Common myeloid progenitor, CD34-positive (primary cell): ENCODE data around the gene ZNF418. TPM values are rescaled to one million over a fixed set of nuclear protein-coding genes. Genes with fewer than 3 reads are reported as not detected.
A peak's percentile ranks its signal among the peaks of the same experiment; 100 is the strongest.

Experiments
- CTCF ChIA-PET: fragments of 350-600 bp; sonication (Branson Sonifier 250); formaldehyde crosslinking; loops from one replicate; lab custom pipeline; 2021; ENCODE audit warnings: antibody characterized with exemption; lab: Charles Lee
- POLR2A ChIA-PET: fragments of 350-600 bp; sonication (Branson Sonifier 250); formaldehyde crosslinking; loops from one replicate; lab custom pipeline; 2021; ENCODE audit warnings: antibody characterized with exemption; lab: Charles Lee
- DNase-seq, 3 donors: peaks; one replicate each; pipeline versions ENCODE4 v3.0.0 to v3.0.0-alpha.2; 2013
- H3K27ac ChIP-seq, 2 experiments: 1 replicate in 1 of 2; 2 replicates in 1 of 2; pipeline ENCODE4 v1.7.0; 2013; ENCODE audit warnings: inconsistent platforms in 2 of 2, low read length in 2 of 2, mild to moderate bottlenecking in 2 of 2, low read depth in 1 of 2, moderate library complexity in 1 of 2; ENCODE audit not compliant: severe bottlenecking in 2 of 2, insufficient read depth in 1 of 2, poor library complexity in 1 of 2
- H3K27me3 ChIP-seq, 5 experiments: replicated peaks in 2 of 5; 1 replicate in 3 of 5; 2 replicates in 2 of 5; pipeline versions ENCODE4 v1.6.1 to v1.7.0; 2013; ENCODE audit warnings: low read length in 4 of 5, mild to moderate bottlenecking in 2 of 5, moderate library complexity in 2 of 5, inconsistent platforms in 1 of 5; ENCODE audit not compliant: insufficient read depth in 5 of 5, control insufficient read depth in 4 of 5
- H3K36me3 ChIP-seq, 4 experiments: 1 replicate in 2 of 4; 2 replicates in 2 of 4; pipeline versions ENCODE4 v1.6.1 to v1.7.0; 2013; ENCODE audit warnings: low read length in 3 of 4, control low read depth in 1 of 4, mild to moderate bottlenecking in 1 of 4; ENCODE audit not compliant: control insufficient read depth in 4 of 4, insufficient read depth in 4 of 4
- H3K4me1 ChIP-seq, 4 experiments: 1 replicate in 3 of 4; 2 replicates in 1 of 4; pipeline versions ENCODE4 v1.6.1 to v1.7.1; 2013; ENCODE audit warnings: low read length in 3 of 4, mild to moderate bottlenecking in 3 of 4, control low read depth in 1 of 4, inconsistent platforms in 1 of 4, moderate library complexity in 1 of 4; ENCODE audit not compliant: control insufficient read depth in 4 of 4, insufficient read depth in 4 of 4; ENCODE audit errors: control extremely low read depth in 1 of 4
- H3K4me3 ChIP-seq, 7 experiments: 1 replicate in 4 of 7; 2 replicates in 3 of 7; pipeline versions ENCODE4 v1.5.1 to v1.7.0; 2013; ENCODE audit warnings: mild to moderate bottlenecking in 7 of 7, low read length in 6 of 7, moderate library complexity in 6 of 7, inconsistent platforms in 2 of 7, low read depth in 2 of 7, control low read depth in 1 of 7; ENCODE audit not compliant: insufficient read depth in 4 of 7, control insufficient read depth in 1 of 7; ENCODE audit errors: extremely low read depth in 1 of 7
- H3K9me3 ChIP-seq, 5 experiments: 1 replicate in 4 of 5; 2 replicates in 1 of 5; pipeline versions ENCODE4 v1.6.1 to v1.7.1; 2013; ENCODE audit warnings: low read length in 4 of 5, mild to moderate bottlenecking in 2 of 5, inconsistent platforms in 1 of 5, low read depth in 1 of 5, moderate library complexity in 1 of 5; ENCODE audit not compliant: control insufficient read depth in 4 of 5, insufficient read depth in 2 of 5; ENCODE audit errors: control extremely low read depth in 1 of 5
- WGBS: methylation state at CpG from one replicate; pipeline ENCODE4 v1.1.5; 2013; ENCODE audit not compliant: insufficient coverage; 5-methylcytosine and 5-hydroxymethylcytosine counted together
- polyA plus RNA-seq: library from polyadenylated mRNA; unstranded; fragments of 120-200 nt; gene quantifications from one replicate; pipeline ENCODE4 v1.2.1, GENCODE V29; 2013

The ZNF418 gene
- polyA plus RNA-seq: 14.5 TPM

- ChIA-PET CTCF (interaction anchor here (1.0 to 1.5 kb wide), 2 partner anchors 11 to 15 kb away, joined by 3 to 4 read pairs; no protein-coding TSS in a partner anchor), POLR2A (interaction anchor here (0.6 to 1.1 kb wide), 2 partner anchors 19 to 41 kb away, joined by 3 to 4 read pairs; partner anchors contain the start of gene ZNF417)
- peak; percentile 85 to 94 (median 93) for DNase-seq
- H3K27me3 ChIP-seq: no peaks in the 10 kb centered on the region
- peaks cover 17 to 55% (median 28%) of the 10 kb centered on the region in 4 experiments for H3K36me3 ChIP-seq
- peak within 1 kb of the TSS; percentile 71 to 95 (median 81) for H3K4me3 ChIP-seq
- peaks cover 0 to 7% (median 3%) of the 10 kb centered on the region in 4 experiments for H3K4me1 ChIP-seq
- WGBS: 9% methylated on average over 51 of the region's 54 CpGs
- H3K27ac ChIP-seq: peak within 1 kb of the TSS; percentile 46 to 71
- H3K9me3 ChIP-seq: peaks cover 7 to 66% (median 59%) of the 10 kb centered on the region in 5 experiments
These were observed at the start of gene ZNF418 for GRCh38 chr19:57934820-57935665. TSS of gene ZNF418 (minus strand) at chr19:57935402. CDS start at chr19:57933822, 1,580 bp downstream.

- DNase-seq: peak in 2 of 3 donors; percentile 4 to 17
- ChIA-PET CTCF (interaction anchor here (1.2 kb wide), 1 partner anchor 30 kb away, joined by 3 read pairs; no protein-coding TSS in a partner anchor), POLR2A (no interaction called here)
- Histone ChIP-seq H3K27ac (no peak overlapping the region), H3K27me3 (no peaks in the 10 kb centered on the region), H3K36me3 (peaks cover 44 to 89% (median 55%) of the 10 kb centered on the region in 4 experiments), H3K4me3 (peak overlapping the region in 1 of 7 experiments; percentile 9), H3K4me1 (no peaks in the 10 kb centered on the region), H3K9me3 (peaks cover 31 to 95% (median 76%) of the 10 kb centered on the region in 5 experiments)
- 100% methylated on average over 2 of the region's 3 CpGs for WGBS
These were observed 43.5 kb upstream of the ZNF418 start for GRCh38 chr19:57978586-57979289.

- CTCF ChIA-PET: no interaction called here
- no peak within 1 kb of the TSS for H3K27ac ChIP-seq
- WGBS: 96% methylated on average over 4 of the region's 4 CpGs
- H3K27me3 ChIP-seq: no peaks in the 10 kb centered on the region
- H3K9me3 ChIP-seq: peaks cover 21 to 89% (median 63%) of the 10 kb centered on the region in 5 experiments
- peak within 1 kb of the TSS in 1 of 7 experiments; percentile 17 for H3K4me3 ChIP-seq
- no peak for DNase-seq
- no peaks in the 10 kb centered on the region for H3K4me1 ChIP-seq
- POLR2A ChIA-PET: no interaction called here
- peaks cover 11 to 54% (median 25%) of the 10 kb centered on the region in 4 experiments for H3K36me3 ChIP-seq
These were observed 39.2 kb upstream of the ZNF418 start, which contains the start of gene C19orf18 for GRCh38 chr19:57974434-57974833. TSS of gene C19orf18 (minus strand) at chr19:57974534. CDS start at chr19:57974432, 102 bp downstream.

- no peak overlapping the region for H3K4me3 ChIP-seq
- DNase-seq: no peak
- WGBS: 94% methylated on average over 3 of the region's 8 CpGs
- POLR2A ChIA-PET: no interaction called here
- H3K27ac ChIP-seq: no peak overlapping the region
- peaks cover 0 to 7% (median 0%) of the 10 kb centered on the region in 4 experiments for H3K36me3 ChIP-seq
- H3K4me1 ChIP-seq: no peaks in the 10 kb centered on the region
- H3K27me3 ChIP-seq: no peaks in the 10 kb centered on the region
- CTCF ChIA-PET: no interaction called here
- H3K9me3 ChIP-seq: peaks cover 9 to 56% (median 45%) of the 10 kb centered on the region in 5 experiments
These were observed 29.6 kb upstream of the ZNF418 start for GRCh38 chr19:57964761-57965160.

- H3K4me3 ChIP-seq: no peak overlapping the region
- H3K27ac ChIP-seq: no peak overlapping the region
- WGBS: 100% methylated on average over 1 of the region's 1 CpG
- no peaks in the 10 kb centered on the region for H3K27me3 ChIP-seq
- no peaks in the 10 kb centered on the region for H3K4me1 ChIP-seq
- H3K9me3 ChIP-seq: peaks cover 11 to 54% (median 41%) of the 10 kb centered on the region in 5 experiments
- peaks cover 0 to 3% (median 0%) of the 10 kb centered on the region in 4 experiments for H3K36me3 ChIP-seq
- CTCF ChIA-PET: interaction anchor here (0.6 to 0.7 kb wide), 2 partner anchors 197 to 342 kb away, joined by 3 read pairs; no protein-coding TSS in a partner anchor
- POLR2A ChIA-PET: no interaction called here
- DNase-seq: no peak
These were observed 26.6 kb upstream of the ZNF418 start for GRCh38 chr19:57961785-57962184.

GRCh38 chr19:57954996-57955395, 19.8 kb upstream of the ZNF418 start:
- Histone ChIP-seq H3K36me3 (no peaks in the 10 kb centered on the region), H3K4me1 (no peaks in the 10 kb centered on the region), H3K9me3 (peaks cover 3 to 62% (median 49%) of the 10 kb centered on the region in 5 experiments), H3K27me3 (no peaks in the 10 kb centered on the region), H3K27ac (no peak overlapping the region), H3K4me3 (no peak overlapping the region)
- ChIA-PET POLR2A (no interaction called here), CTCF (no interaction called here)
- WGBS: 81% methylated on average over 3 of the region's 4 CpGs
- no peak for DNase-seq
